OCI-LY1 (cell line): ENCODE measurements around the gene CRHR1.

Experiments used
- H2AFZ ChIP-seq: fragments of 200-600 bp; sonication (generic), shearing (Covaris generic); 2 replicates; pipeline ENCODE4 v1.6.0; 2014; ENCODE audit warnings: antibody characterized with exemption, mild to moderate bottlenecking, low read length
- H3F3A ChIP-seq: fragments of 200-600 bp; sonication (generic), shearing (Covaris generic); 2 replicates; pipeline ENCODE4 v1.6.0; 2014; ENCODE audit warnings: mild to moderate bottlenecking, antibody characterized with exemption, low read length, moderate library complexity; ENCODE audit not compliant: insufficient read depth
- H3K27ac ChIP-seq: fragments of 200-600 bp; sonication (generic); 2 replicates; pipeline ENCODE4 v1.5.1; 2014; ENCODE audit warnings: low read length, mixed run types, mild to moderate bottlenecking, low read depth; ENCODE audit not compliant: poor library complexity, severe bottlenecking
- H3K27me3 ChIP-seq: fragments of 200-600 bp; sonication (generic); 2 replicates; pipeline ENCODE4 v1.6.0; 2014; ENCODE audit warnings: antibody characterized with exemption, mild to moderate bottlenecking, low read length, moderate library complexity; ENCODE audit not compliant: insufficient read depth
- H3K36me3 ChIP-seq: fragments of 200-600 bp; sonication (generic); 2 replicates; pipeline ENCODE4 v1.6.1; 2014; ENCODE audit warnings: mild to moderate bottlenecking, antibody characterized with exemption, low read length, moderate library complexity, mixed read lengths; ENCODE audit not compliant: insufficient read depth
- H3K4me1 ChIP-seq: fragments of 200-600 bp; sonication (generic); 2 replicates; pipeline ENCODE4 v1.5.1; 2014; ENCODE audit warnings: mild to moderate bottlenecking, low read length, moderate library complexity; ENCODE audit not compliant: insufficient read depth, severe bottlenecking
- H3K4me2 ChIP-seq: fragments of 200-600 bp; sonication (generic), shearing (Covaris generic); 2 replicates; pipeline ENCODE4 v1.6.1; 2014; ENCODE audit warnings: low read length
- H3K4me3 ChIP-seq: fragments of 200-600 bp; sonication (generic); 2 replicates; pipeline ENCODE4 v1.5.1; 2014; ENCODE audit warnings: low read length, low read depth, mild to moderate bottlenecking, mixed read lengths; ENCODE audit not compliant: poor library complexity, severe bottlenecking
- H3K79me2 ChIP-seq: fragments of 200-600 bp; shearing (Covaris generic); 2 replicates; pipeline ENCODE4 v1.6.1; 2016; ENCODE audit warnings: mixed run types, low read length, mixed read lengths; ENCODE audit not compliant: insufficient read depth
- H3K9ac ChIP-seq: fragments of 200-600 bp; sonication (generic), shearing (Covaris generic); 2 replicates; pipeline ENCODE4 v1.6.1; 2014; ENCODE audit warnings: mild to moderate bottlenecking, low read length, mixed read lengths
- H3K9me2 ChIP-seq: fragments of 200-600 bp; sonication (generic), shearing (Covaris generic); 2 replicates; pipeline ENCODE4 v1.6.1; 2014; ENCODE audit warnings: low read depth, mild to moderate bottlenecking, low read length, mixed read lengths
- H3K9me3 ChIP-seq: fragments of 200-600 bp; shearing (Covaris generic); 2 replicates; pipeline ENCODE4 v1.6.1; 2014; ENCODE audit warnings: low read length, mixed read lengths
- H4K20me1 ChIP-seq: fragments of 200-600 bp; sonication (generic), shearing (Covaris generic); 2 replicates; pipeline ENCODE4 v1.6.0; 2016; ENCODE audit warnings: mild to moderate bottlenecking, low read length; ENCODE audit not compliant: insufficient read depth
- EZH2 ChIP-seq: fragments of 200-600 bp; sonication (generic), shearing (Covaris generic); IDR thresholded peaks from 2 replicates; pipeline ENCODE4 v1.8.0; 2017; ENCODE audit warnings: borderline replicate concordance, mixed run types, mild to moderate bottlenecking, antibody characterized with exemption, low read length, moderate library complexity, mixed read lengths
- TF ChIP-seq, protein P1 (sequence below): fragments of 200-600 bp; sonication (generic), shearing (Covaris generic); IDR thresholded peaks from 2 replicates; pipeline ENCODE4 v1.5.1; 2017; ENCODE audit warnings: mild to moderate bottlenecking, antibody characterized with exemption, low read length, moderate library complexity, mixed read lengths

Gene CRHR1

DNA sequence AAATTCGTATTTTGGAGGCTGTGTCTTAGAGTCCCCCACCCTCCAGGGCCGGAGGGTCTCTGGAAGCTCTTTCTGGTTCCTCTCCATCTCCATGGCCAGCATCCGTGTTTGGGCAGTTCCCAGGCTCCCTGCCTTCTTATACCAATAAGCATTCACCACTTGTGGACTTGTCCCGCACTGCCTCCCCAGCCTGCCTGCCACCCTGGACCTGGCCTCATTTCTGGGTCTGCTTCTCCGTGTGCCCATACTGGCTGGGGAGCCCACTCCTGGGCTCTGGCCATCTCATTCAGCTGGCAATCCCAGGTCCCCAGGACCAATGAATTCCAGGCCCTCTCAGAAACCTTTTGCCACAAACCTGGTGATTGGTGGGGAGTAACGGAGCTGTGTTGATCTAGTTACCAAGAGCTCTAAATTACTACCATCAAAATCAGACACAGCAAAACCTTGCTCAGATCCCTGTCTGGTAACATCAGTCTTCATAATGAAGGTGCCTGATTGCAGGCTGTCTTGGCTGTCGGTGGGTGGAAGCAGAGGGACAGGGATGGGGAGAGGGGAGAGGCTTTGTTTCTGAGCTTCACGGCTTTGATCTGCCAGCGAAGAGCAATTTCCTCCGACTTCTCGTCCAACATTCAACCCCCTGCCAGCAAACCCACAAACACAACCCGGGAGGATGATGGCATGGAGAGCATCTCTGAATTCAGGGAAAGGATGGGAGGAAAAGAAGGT lies 27.7 kb upstream of the CRHR1 start:
- no peaks in the 10 kb centered on the region for H3K9me3 ChIP-seq
- H3F3A ChIP-seq: no peaks in the 10 kb centered on the region
- no peak overlapping the region for H2AFZ ChIP-seq
- no peaks in the 10 kb centered on the region for H3K36me3 ChIP-seq
- H3K4me1 ChIP-seq: no peaks in the 10 kb centered on the region
- H3K79me2 ChIP-seq: no peaks in the 10 kb centered on the region
- TF ChIP-seq EZH2: no peak
- TF ChIP-seq, protein P1, sequence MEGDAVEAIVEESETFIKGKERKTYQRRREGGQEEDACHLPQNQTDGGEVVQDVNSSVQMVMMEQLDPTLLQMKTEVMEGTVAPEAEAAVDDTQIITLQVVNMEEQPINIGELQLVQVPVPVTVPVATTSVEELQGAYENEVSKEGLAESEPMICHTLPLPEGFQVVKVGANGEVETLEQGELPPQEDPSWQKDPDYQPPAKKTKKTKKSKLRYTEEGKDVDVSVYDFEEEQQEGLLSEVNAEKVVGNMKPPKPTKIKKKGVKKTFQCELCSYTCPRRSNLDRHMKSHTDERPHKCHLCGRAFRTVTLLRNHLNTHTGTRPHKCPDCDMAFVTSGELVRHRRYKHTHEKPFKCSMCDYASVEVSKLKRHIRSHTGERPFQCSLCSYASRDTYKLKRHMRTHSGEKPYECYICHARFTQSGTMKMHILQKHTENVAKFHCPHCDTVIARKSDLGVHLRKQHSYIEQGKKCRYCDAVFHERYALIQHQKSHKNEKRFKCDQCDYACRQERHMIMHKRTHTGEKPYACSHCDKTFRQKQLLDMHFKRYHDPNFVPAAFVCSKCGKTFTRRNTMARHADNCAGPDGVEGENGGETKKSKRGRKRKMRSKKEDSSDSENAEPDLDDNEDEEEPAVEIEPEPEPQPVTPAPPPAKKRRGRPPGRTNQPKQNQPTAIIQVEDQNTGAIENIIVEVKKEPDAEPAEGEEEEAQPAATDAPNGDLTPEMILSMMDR: no peak
- no peak overlapping the region for H3K9ac ChIP-seq
- no peak overlapping the region for H3K27ac ChIP-seq
- H3K4me2 ChIP-seq: no peak overlapping the region
- H3K4me3 ChIP-seq: no peak overlapping the region
- no peaks in the 10 kb centered on the region for H4K20me1 ChIP-seq
- H3K27me3 ChIP-seq: 0 out of 2 replicates have a peak, but pooled peaks cover 3% of the 10 kb centered on the region
- no peaks in the 10 kb centered on the region for H3K9me2 ChIP-seq

DNA sequence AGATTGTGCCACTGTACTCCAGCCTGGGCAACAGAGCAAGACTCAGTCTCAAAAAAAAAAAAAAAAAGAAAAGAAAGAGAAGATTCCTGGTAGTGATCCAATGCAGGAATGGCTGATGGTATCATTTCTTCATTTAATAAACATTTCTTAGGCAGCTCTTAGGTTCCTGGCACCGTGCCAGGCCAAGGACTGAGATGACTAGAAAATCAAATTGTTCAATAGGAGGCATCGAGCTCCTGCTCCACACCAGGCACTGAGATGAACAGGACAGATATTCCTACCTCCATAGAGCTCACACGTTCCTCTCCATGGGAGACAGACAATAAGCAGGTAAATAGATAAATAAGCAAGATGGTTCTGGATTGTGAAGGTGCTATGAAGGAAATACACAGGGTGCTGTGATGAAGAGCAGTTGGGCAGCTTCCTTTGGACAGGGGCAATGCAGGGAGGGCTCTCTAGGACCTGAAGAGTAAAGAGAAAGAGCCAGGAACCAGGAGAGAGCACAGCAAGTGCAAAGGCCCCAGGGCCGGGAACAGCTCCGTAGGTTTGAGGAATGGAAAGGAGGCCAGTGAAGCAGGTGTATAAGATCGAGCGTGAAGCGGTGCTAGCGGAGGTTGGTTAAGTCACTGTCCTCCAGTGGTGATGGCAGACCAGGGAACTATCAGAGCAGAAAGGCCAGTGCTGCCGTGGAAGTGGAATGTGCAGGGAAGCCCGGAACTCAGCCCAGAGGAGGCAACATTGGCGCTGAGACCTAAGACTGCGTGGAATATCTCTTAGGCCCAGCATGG lies 26.5 kb upstream of the CRHR1 start:
- 0 out of 2 replicates have a peak, but pooled peaks cover 3% of the 10 kb centered on the region for H3K27me3 ChIP-seq
- H2AFZ ChIP-seq: no peak overlapping the region
- H3K9me3 ChIP-seq: no peaks in the 10 kb centered on the region
- no peaks in the 10 kb centered on the region for H3F3A ChIP-seq
- no peak overlapping the region for H3K4me2 ChIP-seq
- H3K36me3 ChIP-seq: no peaks in the 10 kb centered on the region
- no peak for TF ChIP-seq EZH2
- TF ChIP-seq, protein P1: no peak
- H3K79me2 ChIP-seq: no peaks in the 10 kb centered on the region
- H3K9ac ChIP-seq: no peak overlapping the region
- no peaks in the 10 kb centered on the region for H3K9me2 ChIP-seq
- H3K4me1 ChIP-seq: no peaks in the 10 kb centered on the region
- no peaks in the 10 kb centered on the region for H4K20me1 ChIP-seq
- no peak overlapping the region for H3K4me3 ChIP-seq
- no peak overlapping the region for H3K27ac ChIP-seq

DNA sequence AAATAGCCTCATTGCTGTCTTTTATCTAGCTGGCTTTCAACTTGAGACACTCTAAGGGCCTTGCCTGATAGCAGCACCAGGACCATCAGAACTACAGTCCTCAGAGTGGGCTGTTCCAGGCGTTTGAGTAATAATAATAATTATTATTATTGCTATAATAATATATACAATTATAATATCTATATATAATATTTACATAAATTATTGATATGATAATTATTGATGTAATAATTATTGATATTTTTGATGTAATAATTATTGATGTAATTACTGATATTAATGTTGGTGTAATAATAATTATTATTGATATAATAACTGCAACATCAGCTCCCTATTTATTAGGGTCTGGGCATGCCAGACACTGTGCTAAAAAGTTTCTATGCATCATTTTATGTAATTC lies 25.6 kb upstream of the CRHR1 start:
- Histone ChIP-seq H3K9ac (no peak overlapping the region), H3K27me3 (0 out of 2 replicates have a peak, but pooled peaks cover 3% of the 10 kb centered on the region), H3K27ac (no peak overlapping the region), H3K36me3 (no peaks in the 10 kb centered on the region), H3K4me2 (no peak overlapping the region), H3K79me2 (no peaks in the 10 kb centered on the region), H3K4me3 (no peak overlapping the region), H3K9me2 (no peaks in the 10 kb centered on the region), H3K9me3 (no peaks in the 10 kb centered on the region), H3F3A (no peaks in the 10 kb centered on the region), H4K20me1 (no peaks in the 10 kb centered on the region), H2AFZ (no peak overlapping the region), H3K4me1 (no peaks in the 10 kb centered on the region)
- TF ChIP-seq, protein P1: no peak
- TF ChIP-seq EZH2: no peak
